SK-N-SH (cell line): Measurements from ENCODE around the gene ANXA9. TPM values are rescaled to one million over a fixed set of nuclear protein-coding genes. Genes with fewer than 3 reads are reported as not detected.

Experiments
- CTCF ChIA-PET: fragments of 300-600, 350-600 bp; formaldehyde crosslinking; extraction: SDS; loops from one replicate; lab custom pipeline; 2021; lab: Yijun Ruan, JAX
- POLR2A ChIA-PET: fragments of 350-600 bp; sonication (Branson Sonifier 250); formaldehyde crosslinking; extraction: SDS; loops from one replicate; lab custom pipeline; 2020; ENCODE audit warnings: antibody characterized with exemption, inconsistent platforms; lab: Yijun Ruan, JAX
- DNase-seq: peaks from one replicate; pipeline ENCODE4 v3.0.0; 2012
- H2AFZ ChIP-seq: fragments of 200-600 bp; sonication (generic); 2 replicates; pipeline ENCODE4 v1.8.1; 2016; ENCODE audit warnings: antibody characterized with exemption, mild to moderate bottlenecking, low read depth
- H3F3A ChIP-seq: fragments of 200-600 bp; sonication (generic); replicated peaks from 2 replicates; pipeline ENCODE3; 2016; ENCODE audit warnings: antibody characterized with exemption, mild to moderate bottlenecking; ENCODE audit not compliant: insufficient read depth
- H3K27ac ChIP-seq, 2 experiments: fragments of 200-500 bp in 1 of 2; fragments of 200-600 bp in 1 of 2; sonication (Bioruptor generic) in 1 of 2; sonication (generic), shearing (Covaris generic) in 1 of 2; 2 replicates each; pipeline versions ENCODE4 v1.5.1 to v1.6.1; 2014 to 2016; ENCODE audit warnings: low read depth in 2 of 2, inconsistent platforms in 1 of 2, low read length in 1 of 2, mild to moderate bottlenecking in 1 of 2, mixed read lengths in 1 of 2
- H3K27me3 ChIP-seq: fragments of 200-600 bp; sonication (generic), shearing (Covaris generic); 2 replicates; pipeline ENCODE4 v1.6.1; 2016; ENCODE audit warnings: mixed run types; ENCODE audit not compliant: insufficient read depth
- H3K36me3 ChIP-seq, 2 experiments: fragments of 200-500 bp in 1 of 2; fragments of 200-600 bp in 1 of 2; sonication (Bioruptor generic) in 1 of 2; sonication (generic) in 1 of 2; replicated peaks in 1 of 2; 2 replicates each; pipeline versions ENCODE3 to v1.5.1; 2014 to 2016; ENCODE audit warnings: low read length in 1 of 2, mild to moderate bottlenecking in 1 of 2; ENCODE audit not compliant: insufficient read depth in 2 of 2, control insufficient read depth in 1 of 2
- H3K4me1 ChIP-seq, 2 experiments: fragments of 200-500 bp in 1 of 2; fragments of 200-600 bp in 1 of 2; sonication (Bioruptor generic) in 1 of 2; sonication (generic), shearing (Covaris generic) in 1 of 2; 2 replicates each; pipeline versions ENCODE4 v1.5.1 to v1.6.1; 2014 to 2016; ENCODE audit warnings: low read depth in 1 of 2, low read length in 1 of 2, mixed run types in 1 of 2; ENCODE audit not compliant: insufficient read depth in 2 of 2, control insufficient read depth in 1 of 2
- H3K4me2 ChIP-seq: fragments of 200-600 bp; sonication (generic), shearing (Covaris generic); 2 replicates; pipeline ENCODE4 v1.6.1; 2017; ENCODE audit warnings: mixed run types
- H3K4me3 ChIP-seq, 2 experiments: fragments of 200-500 bp in 1 of 2; fragments of 200-600 bp in 1 of 2; sonication (Bioruptor generic) in 1 of 2; sonication (generic), shearing (Covaris generic) in 1 of 2; 2 replicates each; pipeline versions ENCODE4 v1.5.1 to v1.8.1; 2014 to 2016; ENCODE audit warnings: low read depth in 2 of 2, inconsistent platforms in 1 of 2, low read length in 1 of 2, mild to moderate bottlenecking in 1 of 2, mixed read lengths in 1 of 2, moderate library complexity in 1 of 2
- H3K79me2 ChIP-seq: fragments of 200-600 bp; sonication (generic); 2 replicates; pipeline ENCODE4 v1.8.1; 2017; ENCODE audit warnings: mild to moderate bottlenecking; ENCODE audit not compliant: insufficient read depth
- H3K9ac ChIP-seq: fragments of 200-600 bp; sonication (generic); 2 replicates; pipeline ENCODE4 v1.6.1; 2017; ENCODE audit warnings: mixed run types
- H3K9me2 ChIP-seq: fragments of 200-600 bp; sonication (generic); 2 replicates; pipeline ENCODE4 v1.6.1; 2017; ENCODE audit warnings: mixed run types
- H3K9me3 ChIP-seq: fragments of 200-600 bp; sonication (generic); 2 replicates; pipeline ENCODE4 v1.6.1; 2017; ENCODE audit warnings: mixed run types, mild to moderate bottlenecking, moderate library complexity
- H4K20me1 ChIP-seq: fragments of 200-600 bp; sonication (generic); 2 replicates; pipeline ENCODE4 v1.6.1; 2017; ENCODE audit warnings: mild to moderate bottlenecking, mixed run types; ENCODE audit not compliant: insufficient read depth
- FOSL2 ChIP-seq: IDR thresholded peaks from 2 replicates; pipeline ENCODE4 v1.4.0; 2012; ENCODE audit warnings: low read depth, mild to moderate bottlenecking, moderate library complexity, borderline replicate concordance
- FOXM1 ChIP-seq: IDR thresholded peaks from 2 replicates; pipeline ENCODE4 v1.4.0; 2012; ENCODE audit warnings: low read depth, mild to moderate bottlenecking
- MAX ChIP-seq: IDR thresholded peaks from 2 replicates; pipeline ENCODE4 v1.4.0; 2012; ENCODE audit warnings: low read depth
- MXI1 ChIP-seq: IDR thresholded peaks from 2 replicates; pipeline ENCODE4 v1.6.1; 2012; ENCODE audit warnings: mild to moderate bottlenecking, low read depth, low read length, improper control_type of control experiment
- NFIC ChIP-seq: IDR thresholded peaks from 2 replicates; pipeline ENCODE4 v1.4.0; 2012; ENCODE audit warnings: borderline replicate concordance
- RFX5 ChIP-seq: IDR thresholded peaks from 2 replicates; pipeline ENCODE4 v1.6.1; 2012; ENCODE audit warnings: mild to moderate bottlenecking, improper control_type of control experiment, low read length
- RXRA ChIP-seq: IDR thresholded peaks from 2 replicates; pipeline ENCODE4 v1.4.0; 2012; ENCODE audit warnings: low read depth, mild to moderate bottlenecking, borderline replicate concordance
- SIN3A ChIP-seq: IDR thresholded peaks from 2 replicates; pipeline ENCODE4 v1.6.1; 2012; ENCODE audit warnings: low read depth, mild to moderate bottlenecking, low read length, moderate library complexity, borderline replicate concordance
- SMC3 ChIP-seq: IDR thresholded peaks from 2 replicates; pipeline ENCODE4 v1.6.1; 2012; ENCODE audit warnings: low read depth, low read length, improper control_type of control experiment
- TCF12 ChIP-seq: IDR thresholded peaks from 2 replicates; pipeline ENCODE4 v1.4.0; 2012
- TEAD4 ChIP-seq: IDR thresholded peaks from 2 replicates; pipeline ENCODE4 v1.4.0; 2012; ENCODE audit warnings: mild to moderate bottlenecking, borderline replicate concordance; ENCODE audit not compliant: insufficient read depth
- USF1 ChIP-seq: IDR thresholded peaks from 2 replicates; pipeline ENCODE4 v1.4.0; 2012; ENCODE audit warnings: low read depth, borderline replicate concordance
- USF2 ChIP-seq: fragments of 150-350 bp; IDR thresholded peaks from 2 replicates; pipeline ENCODE4 v1.6.1; 2017; ENCODE audit warnings: antibody characterized with exemption, low read length, low read depth, borderline replicate concordance
- YY1 ChIP-seq: IDR thresholded peaks from 2 replicates; pipeline ENCODE4 v1.4.0; 2012; ENCODE audit warnings: low read depth, mild to moderate bottlenecking
- WGBS: methylation state at CpG from one replicate; pipeline ENCODE4 v1.1.6; 2017; ENCODE audit warnings: low lambda C conversion rate; 5-methylcytosine and 5-hydroxymethylcytosine counted together
- polyA plus RNA-seq, 3 experiments: library from polyadenylated mRNA; depleted of rRNA; stranded (reverse); fragments of >200 nt; gene quantifications; 2 replicates each; pipeline ENCODE4 v1.2.3, GENCODE V29; 2012
- TF ChIP-seq, protein P1 (sequence below): IDR thresholded peaks from 2 replicates; pipeline ENCODE4; 2012
- TF ChIP-seq, protein P2 (sequence below): fragments of 200-600 bp; sonication (generic); IDR thresholded peaks from 2 replicates; pipeline ENCODE4 v1.6.1; 2017; ENCODE audit warnings: antibody characterized with exemption, mild to moderate bottlenecking, moderate library complexity
- TF ChIP-seq, protein P3 (sequence below): fragments of 150-350 bp; IDR thresholded peaks from 2 replicates; pipeline ENCODE4 v1.6.1; 2016; ENCODE audit warnings: mild to moderate bottlenecking, low read depth, low read length

ANXA9 gene
- polyA plus RNA-seq, 1 of the 3 experiments (the other 2 are of a cell fraction): 0.07 TPM

DNA sequence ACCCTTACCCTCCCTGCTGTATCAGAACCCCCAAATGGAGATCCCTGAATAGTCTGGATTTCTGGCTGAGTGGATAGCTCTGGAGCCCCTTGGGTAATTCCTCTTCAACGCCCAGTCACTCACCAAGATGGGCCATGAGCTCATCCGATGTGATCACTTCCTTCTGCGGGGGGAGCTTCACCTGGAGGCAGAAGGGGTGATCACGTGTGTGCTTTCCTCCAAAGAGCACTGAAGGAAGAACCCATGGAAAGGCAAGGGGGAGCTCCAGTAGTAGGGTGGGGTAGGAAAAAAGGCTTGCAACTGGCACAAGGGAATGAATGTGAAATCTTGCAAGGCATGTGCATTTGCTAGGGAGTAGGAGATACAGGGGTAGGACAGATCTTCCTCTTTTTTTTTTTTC lies 19.5 kb downstream of the ANXA9 start:
- H3K9ac ChIP-seq: no peak overlapping the region
- 0 out of 2 replicates have a peak, but pooled peaks cover 9% of the 10 kb centered on the region for H3K79me2 ChIP-seq
- DNase-seq: no peak
- H3K4me2 ChIP-seq: no peak overlapping the region
- no peak overlapping the region for H3K27ac ChIP-seq
- no peaks in the 10 kb centered on the region for H4K20me1 ChIP-seq
- ChIA-PET POLR2A (no interaction called here), CTCF (interaction anchor here (1.3 to 15.9 kb wide), 2 partner anchors 21 to 98 kb away, joined by 4 to 371 read pairs; partner anchors contain the start of genes ANXA9 and CERS2)
- no peak overlapping the region for H2AFZ ChIP-seq
- H3K36me3 ChIP-seq: peaks cover 0 to 11% of the 10 kb centered on the region in 2 experiments
- H3K9me3 ChIP-seq: no peaks in the 10 kb centered on the region
- no peaks in the 10 kb centered on the region for H3K27me3 ChIP-seq
- H3K4me1 ChIP-seq: peaks cover 0 to 13% of the 10 kb centered on the region in 2 experiments; a peak in 2 of 4 replicates
- WGBS: 89% methylated on average over 4 of the region's 4 CpGs
- H3K4me3 ChIP-seq: no peak overlapping the region
- H3F3A ChIP-seq: peaks cover 3% of the 10 kb centered on the region
- no peaks in the 10 kb centered on the region for H3K9me2 ChIP-seq
- TF ChIP-seq FOXM1: no peak
- TF ChIP-seq MAX: no peak
- TF ChIP-seq NFIC: no peak
- TF ChIP-seq SMC3: no peak
- TF ChIP-seq, protein P1, sequence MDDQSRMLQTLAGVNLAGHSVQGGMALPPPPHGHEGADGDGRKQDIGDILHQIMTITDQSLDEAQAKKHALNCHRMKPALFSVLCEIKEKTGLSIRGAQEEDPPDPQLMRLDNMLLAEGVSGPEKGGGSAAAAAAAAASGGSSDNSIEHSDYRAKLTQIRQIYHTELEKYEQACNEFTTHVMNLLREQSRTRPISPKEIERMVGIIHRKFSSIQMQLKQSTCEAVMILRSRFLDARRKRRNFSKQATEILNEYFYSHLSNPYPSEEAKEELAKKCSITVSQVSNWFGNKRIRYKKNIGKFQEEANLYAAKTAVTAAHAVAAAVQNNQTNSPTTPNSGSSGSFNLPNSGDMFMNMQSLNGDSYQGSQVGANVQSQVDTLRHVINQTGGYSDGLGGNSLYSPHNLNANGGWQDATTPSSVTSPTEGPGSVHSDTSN: no peak
- no peak for TF ChIP-seq RXRA
- no peak for TF ChIP-seq RFX5
- TF ChIP-seq, protein P2, sequence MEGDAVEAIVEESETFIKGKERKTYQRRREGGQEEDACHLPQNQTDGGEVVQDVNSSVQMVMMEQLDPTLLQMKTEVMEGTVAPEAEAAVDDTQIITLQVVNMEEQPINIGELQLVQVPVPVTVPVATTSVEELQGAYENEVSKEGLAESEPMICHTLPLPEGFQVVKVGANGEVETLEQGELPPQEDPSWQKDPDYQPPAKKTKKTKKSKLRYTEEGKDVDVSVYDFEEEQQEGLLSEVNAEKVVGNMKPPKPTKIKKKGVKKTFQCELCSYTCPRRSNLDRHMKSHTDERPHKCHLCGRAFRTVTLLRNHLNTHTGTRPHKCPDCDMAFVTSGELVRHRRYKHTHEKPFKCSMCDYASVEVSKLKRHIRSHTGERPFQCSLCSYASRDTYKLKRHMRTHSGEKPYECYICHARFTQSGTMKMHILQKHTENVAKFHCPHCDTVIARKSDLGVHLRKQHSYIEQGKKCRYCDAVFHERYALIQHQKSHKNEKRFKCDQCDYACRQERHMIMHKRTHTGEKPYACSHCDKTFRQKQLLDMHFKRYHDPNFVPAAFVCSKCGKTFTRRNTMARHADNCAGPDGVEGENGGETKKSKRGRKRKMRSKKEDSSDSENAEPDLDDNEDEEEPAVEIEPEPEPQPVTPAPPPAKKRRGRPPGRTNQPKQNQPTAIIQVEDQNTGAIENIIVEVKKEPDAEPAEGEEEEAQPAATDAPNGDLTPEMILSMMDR: no peak
- no peak for TF ChIP-seq TCF12
- TF ChIP-seq, protein P3, sequence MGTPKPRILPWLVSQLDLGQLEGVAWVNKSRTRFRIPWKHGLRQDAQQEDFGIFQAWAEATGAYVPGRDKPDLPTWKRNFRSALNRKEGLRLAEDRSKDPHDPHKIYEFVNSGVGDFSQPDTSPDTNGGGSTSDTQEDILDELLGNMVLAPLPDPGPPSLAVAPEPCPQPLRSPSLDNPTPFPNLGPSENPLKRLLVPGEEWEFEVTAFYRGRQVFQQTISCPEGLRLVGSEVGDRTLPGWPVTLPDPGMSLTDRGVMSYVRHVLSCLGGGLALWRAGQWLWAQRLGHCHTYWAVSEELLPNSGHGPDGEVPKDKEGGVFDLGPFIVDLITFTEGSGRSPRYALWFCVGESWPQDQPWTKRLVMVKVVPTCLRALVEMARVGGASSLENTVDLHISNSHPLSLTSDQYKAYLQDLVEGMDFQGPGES: no peak
- no peak for TF ChIP-seq YY1
- no peak for TF ChIP-seq USF1
- no peak for TF ChIP-seq SIN3A
- no peak for TF ChIP-seq FOSL2
- no peak for TF ChIP-seq TEAD4
- TF ChIP-seq MXI1: no peak
- no peak for TF ChIP-seq USF2
